Naive thymus-derived CD4-positive, alpha-beta T cell (primary cell): ENCODE data around the gene PCSK9. TPM values are rescaled to one million over a fixed set of nuclear protein-coding genes. Genes with fewer than 3 reads are reported as not detected.
"Not testable (repeated sequence)": the region's sequence is repeated elsewhere in the genome, so short reads cannot be mapped to it uniquely, and the experiment has no call there.

Source experiments
- ATAC-seq: fragments of 150-1000 bp; cut with Tn5 transposase; 2 replicates; pipeline ENCODE4 v1.10.0; 2021; ENCODE audit warnings: mild to moderate bottlenecking, moderate library complexity
- CTCF ChIA-PET: fragments of 350-600 bp; sonication (Branson Sonifier 250); formaldehyde crosslinking; loops from one replicate; lab custom pipeline; 2021; ENCODE audit warnings: antibody characterized with exemption; lab: Charles Lee
- POLR2A ChIA-PET: fragments of 350-600 bp; sonication (Branson Sonifier 250); formaldehyde crosslinking; loops from one replicate; lab custom pipeline; 2021; ENCODE audit warnings: antibody characterized with exemption, inconsistent platforms; lab: Charles Lee
- DNase-seq, 9 donors: peaks; one replicate each; pipeline versions ENCODE4 v3.0.0 to v3.0.0-alpha.2; 2020 to 2022; ENCODE audit warnings: mixed read lengths in 1 of 9
- H3K27ac ChIP-seq: one replicate; pipeline ENCODE4 v1.7.0; 2013; ENCODE audit warnings: mild to moderate bottlenecking, low read depth, low read length, moderate library complexity
- H3K27me3 ChIP-seq, 2 donors: one replicate each; pipeline ENCODE4 v1.7.0; 2013; ENCODE audit warnings: low read length in 2 of 2, mild to moderate bottlenecking in 2 of 2, moderate library complexity in 2 of 2; ENCODE audit not compliant: control insufficient read depth in 2 of 2, insufficient read depth in 2 of 2
- H3K36me3 ChIP-seq, 3 experiments: 1 replicate in 2 of 3; 2 replicates in 1 of 3; pipeline ENCODE4 v1.7.0; 2013; ENCODE audit warnings: low read length in 3 of 3, mild to moderate bottlenecking in 3 of 3, moderate library complexity in 1 of 3; ENCODE audit not compliant: insufficient read depth in 3 of 3, control insufficient read depth in 2 of 3
- H3K4me1 ChIP-seq, 2 donors: one replicate each; pipeline ENCODE4 v1.7.0; 2013; ENCODE audit warnings: low read length in 2 of 2, mild to moderate bottlenecking in 2 of 2, moderate library complexity in 1 of 2; ENCODE audit not compliant: control insufficient read depth in 2 of 2, insufficient read depth in 2 of 2
- H3K4me3 ChIP-seq: 2 replicates; pipeline ENCODE4 v1.7.0; 2013; ENCODE audit warnings: mild to moderate bottlenecking, low read length
- H3K9me3 ChIP-seq, 3 experiments: 1 replicate in 2 of 3; 2 replicates in 1 of 3; pipeline ENCODE4 v1.7.0; 2013; ENCODE audit warnings: low read length in 3 of 3; ENCODE audit not compliant: control insufficient read depth in 2 of 3
- H3K27ac Mint-ChIP-seq, 9 donors: one replicate each; pipeline ENCODE4 v1.8.0; 2020 to 2022; ENCODE audit warnings: mixed read lengths in 9 of 9, mild to moderate bottlenecking in 8 of 9, moderate library complexity in 5 of 9, inconsistent platforms in 2 of 9
- H3K27me3 Mint-ChIP-seq, 5 donors: one replicate each; pipeline ENCODE4 v1.8.0; 2021 to 2022; ENCODE audit warnings: mixed read lengths in 5 of 5, mild to moderate bottlenecking in 1 of 5
- H3K36me3 Mint-ChIP-seq, 5 donors: one replicate each; pipeline ENCODE4 v1.8.0; 2020 to 2022; ENCODE audit warnings: mixed read lengths in 5 of 5, mild to moderate bottlenecking in 3 of 5, inconsistent platforms in 1 of 5
- H3K4me1 Mint-ChIP-seq, 7 donors: one replicate each; pipeline ENCODE4 v1.8.0; 2020 to 2022; ENCODE audit warnings: mixed read lengths in 7 of 7, mild to moderate bottlenecking in 3 of 7, inconsistent platforms in 1 of 7
- H3K4me3 Mint-ChIP-seq, 10 donors: one replicate each; pipeline ENCODE4 v1.8.0; 2020 to 2022; ENCODE audit warnings: mild to moderate bottlenecking in 10 of 10, mixed read lengths in 10 of 10, moderate library complexity in 6 of 10, inconsistent platforms in 2 of 10
- H3K9me3 Mint-ChIP-seq, 11 donors: one replicate each; pipeline ENCODE4 v1.8.0; 2020 to 2022; ENCODE audit warnings: mixed read lengths in 11 of 11, mild to moderate bottlenecking in 4 of 11, inconsistent platforms in 1 of 11, moderate library complexity in 1 of 11
- intact Hi-C, 2 donors: fragments of 100-400 bp; cut with micrococcal nuclease; formaldehyde crosslinking; loops; one replicate each; pipeline ENCODE4 v1.15.1; 2023
- polyA plus RNA-seq, 2 donors: library from polyadenylated mRNA; unstranded; fragments of 300-500 nt; fragmentation: Illumina TruSeq; gene quantifications; one replicate each; pipeline ENCODE4 v1.2.3, GENCODE V29; 2021
- total RNA-seq, 6 experiments: library from RNA in 5 of 6; stranded (reverse) in 5 of 6; gene quantifications; 1 replicate in 5 of 6; 2 replicates in 1 of 6; pipeline ENCODE4 v1.2.3 and lab custom pipeline; 2021 to 2026

The PCSK9 gene
- total and polyA plus RNA-seq, 7 experiments from 2014 or later, result not detected

DNA sequence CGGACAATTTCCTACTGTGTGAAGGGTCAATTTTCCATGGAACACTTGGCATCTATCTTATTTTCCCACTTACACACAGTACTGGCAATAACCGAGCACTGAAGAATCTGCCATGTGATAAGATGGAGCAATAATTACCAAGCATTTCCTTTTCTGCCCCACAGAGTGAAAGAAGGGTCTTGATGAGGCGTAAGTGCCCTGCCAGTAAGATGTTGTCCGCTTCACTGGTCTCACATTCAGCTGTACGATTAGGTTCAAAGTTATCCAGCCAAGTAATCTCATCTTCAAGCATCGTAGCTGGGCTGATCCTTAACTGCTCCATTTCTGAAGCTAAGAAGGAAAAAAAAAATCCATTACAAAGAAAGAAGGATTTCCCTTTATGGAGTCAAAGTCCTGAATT, 67.8 kb downstream of the PCSK9 start:
- Mint-ChIP-seq H3K27me3 (no peaks in the 10 kb centered on the region), H3K4me3 (no peak overlapping the region), H3K36me3 (peaks cover 22 to 67% (median 33%) of the 10 kb centered on the region in 5 donors), H3K9me3 (peaks cover 0 to 1% (median 0%) of the 10 kb centered on the region in 11 donors), H3K4me1 (peaks cover 0 to 4% (median 0%) of the 10 kb centered on the region in 7 donors), H3K27ac (no peak overlapping the region)
- no peak for ATAC-seq
- H3K4me3 ChIP-seq, result no peak overlapping the region
- H3K9me3 ChIP-seq, result no peaks in the 10 kb centered on the region
- DNase-seq, result no peak
- POLR2A ChIA-PET, result no interaction called here
- H3K4me1 ChIP-seq, result no peaks in the 10 kb centered on the region
- no peak overlapping the region for H3K27ac ChIP-seq
- CTCF ChIA-PET, result no interaction called here
- intact Hi-C loops, result no loop called here
- H3K36me3 ChIP-seq, result peaks cover 11 to 78% (median 18%) of the 10 kb centered on the region in 3 experiments
- no peaks in the 10 kb centered on the region for H3K27me3 ChIP-seq

DNA sequence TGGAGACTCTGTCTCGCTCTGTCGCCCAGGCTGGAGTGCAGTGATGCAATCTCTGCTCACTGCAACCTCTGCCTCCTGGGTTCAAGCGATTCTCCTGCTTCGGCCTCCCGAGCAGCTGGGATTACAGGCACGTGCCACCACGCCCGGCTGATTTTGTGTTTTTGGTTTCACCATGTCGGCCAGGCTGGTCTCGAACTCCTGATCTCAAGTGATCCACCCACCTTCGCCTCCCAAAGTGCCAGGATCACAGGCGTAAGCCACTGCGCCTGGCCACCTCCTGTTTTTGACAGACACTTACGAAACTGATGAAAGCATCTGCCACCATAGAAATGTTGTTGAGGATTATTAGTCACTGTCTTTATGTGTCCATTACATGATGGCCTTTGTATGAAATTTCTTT, 69.7 kb downstream of the PCSK9 start:
- DNase-seq, CTCF ChIA-PET, H3K27me3 Mint-ChIP-seq, POLR2A ChIA-PET, H3K4me3 ChIP-seq, H3K27ac ChIP-seq, H3K4me3 Mint-ChIP-seq, H3K9me3 ChIP-seq, H3K27me3 ChIP-seq, intact Hi-C loops, ATAC-seq, H3K4me1 Mint-ChIP-seq, H3K4me1 ChIP-seq: not testable (repeated sequence)
- Mint-ChIP-seq H3K27ac (peak overlapping the region in 1 of 9 donors; percentile 21), H3K36me3 (peaks cover 41 to 73% (median 42%) of the 10 kb centered on the region in 5 donors), H3K9me3 (peaks cover 0 to 19% (median 0%) of the 10 kb centered on the region in 11 donors)
- H3K36me3 ChIP-seq, result peaks cover 9 to 76% (median 14%) of the 10 kb centered on the region in 3 experiments

Other genes starting within 250 kb of the PCSK9 start
- gene TTC22, start 238.2 kb upstream of the PCSK9 start, total RNA-seq, result 10 to 100 TPM in 2 of 5 experiments, 1 to 10 TPM in 3; 7.0 to 16.6 (median 9.8) TPM
- gene TTC22, start 238.2 kb upstream of the PCSK9 start, polyA plus RNA-seq, result 1 to 10 TPM; 2.0 to 3.3 TPM
- 100 to 1,000 TPM in 1 of 5 experiments, 1 to 10 TPM in 4; 2.7 to 103 (median 8.3) TPM for gene DHCR24, start 152.4 kb upstream of the PCSK9 start, total RNA-seq
- gene DHCR24, start 152.4 kb upstream of the PCSK9 start, polyA plus RNA-seq, result 1 to 10 TPM; 8.3 to 9.2 TPM
- gene TMEM61, start 58.9 kb upstream of the PCSK9 start, total RNA-seq, result not detected
- gene TMEM61, start 58.9 kb upstream of the PCSK9 start, polyA plus RNA-seq, result not detected
- gene BSND, start 40.6 kb upstream of the PCSK9 start, total RNA-seq, result under 1 TPM in 1 of 5 experiments, not detected in 4; 0.05 TPM
- gene BSND, start 40.6 kb upstream of the PCSK9 start, polyA plus RNA-seq, result not detected
- 10 to 100 TPM; 47.3 to 91.4 (median 75.4) TPM for gene USP24, start 175.8 kb downstream of the PCSK9 start, total RNA-seq
- gene USP24, start 175.8 kb downstream of the PCSK9 start, polyA plus RNA-seq, result 10 to 100 TPM in 1 of 2 donors, 1 to 10 TPM in 1; 4.7 to 10.3 TPM